ENCODE measurements around the gene ACER1.
"Not testable (repeated sequence)": the region's sequence is repeated elsewhere in the genome, so short reads cannot be mapped to it uniquely, and the experiment has no call there.

Gene ACER1

GRCh38 chr19:6350688-6351087 lies 17.3 kb upstream of the ACER1 start:
- POLR2A ChIA-PET = no interaction called here
- H3K4me3 ChIP-seq (ENCODE audit: low read depth, low read length) = no peak overlapping the region
- no peak for DNase-seq (ENCODE audit: low read depth, low spot score)
- TF ChIP-seq, protein P1, sequence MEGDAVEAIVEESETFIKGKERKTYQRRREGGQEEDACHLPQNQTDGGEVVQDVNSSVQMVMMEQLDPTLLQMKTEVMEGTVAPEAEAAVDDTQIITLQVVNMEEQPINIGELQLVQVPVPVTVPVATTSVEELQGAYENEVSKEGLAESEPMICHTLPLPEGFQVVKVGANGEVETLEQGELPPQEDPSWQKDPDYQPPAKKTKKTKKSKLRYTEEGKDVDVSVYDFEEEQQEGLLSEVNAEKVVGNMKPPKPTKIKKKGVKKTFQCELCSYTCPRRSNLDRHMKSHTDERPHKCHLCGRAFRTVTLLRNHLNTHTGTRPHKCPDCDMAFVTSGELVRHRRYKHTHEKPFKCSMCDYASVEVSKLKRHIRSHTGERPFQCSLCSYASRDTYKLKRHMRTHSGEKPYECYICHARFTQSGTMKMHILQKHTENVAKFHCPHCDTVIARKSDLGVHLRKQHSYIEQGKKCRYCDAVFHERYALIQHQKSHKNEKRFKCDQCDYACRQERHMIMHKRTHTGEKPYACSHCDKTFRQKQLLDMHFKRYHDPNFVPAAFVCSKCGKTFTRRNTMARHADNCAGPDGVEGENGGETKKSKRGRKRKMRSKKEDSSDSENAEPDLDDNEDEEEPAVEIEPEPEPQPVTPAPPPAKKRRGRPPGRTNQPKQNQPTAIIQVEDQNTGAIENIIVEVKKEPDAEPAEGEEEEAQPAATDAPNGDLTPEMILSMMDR (IDR thresholded peaks at IDR 0.05; ENCODE audit: insufficient read depth, low read length, missing control alignments) = no peak
- CTCF ChIA-PET = interaction anchor here (1.1 kb wide), 1 partner anchor 132 kb away, joined by 3 read pairs; no protein-coding TSS in a partner anchor

GRCh38 chr19:6349271-6349670 lies 15.9 kb upstream of the ACER1 start:
- H3K4me3 ChIP-seq (ENCODE audit: low read depth, low read length); DNase-seq (ENCODE audit: low read depth, low spot score); CTCF ChIA-PET: not testable (repeated sequence)
- POLR2A ChIA-PET = interaction anchor here (0.7 kb wide), 1 partner anchor 223 kb away, joined by 3 read pairs; no protein-coding TSS in a partner anchor

DNA sequence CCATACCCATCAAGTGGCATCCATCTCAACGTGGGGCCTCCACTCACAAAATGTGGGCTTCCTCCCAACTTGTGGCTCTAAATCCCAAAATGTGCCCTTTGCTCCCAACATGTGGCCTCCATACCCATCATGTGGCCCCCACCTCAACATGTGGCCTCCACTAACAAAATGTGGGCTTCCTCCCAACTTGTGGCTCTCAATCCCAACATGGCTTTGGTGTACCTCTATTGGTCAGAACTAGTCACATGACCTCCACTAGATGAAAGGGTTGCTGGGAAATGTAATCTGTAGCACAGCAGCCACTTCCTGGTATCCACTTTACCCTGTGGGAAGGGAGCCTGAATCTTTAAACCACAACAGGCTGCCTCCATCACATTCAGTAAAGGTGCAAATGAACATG lies 10.1 kb upstream of the ACER1 start:
- ChIA-PET POLR2A (no interaction called here), CTCF (no interaction called here)
- TF ChIP-seq, protein P1 (IDR thresholded peaks at IDR 0.05; ENCODE audit: insufficient read depth, low read length, missing control alignments) = no peak
- DNase-seq (ENCODE audit: low read depth, low spot score) = no peak
- no peak overlapping the region for H3K4me3 ChIP-seq (ENCODE audit: low read depth, low read length)

DNA sequence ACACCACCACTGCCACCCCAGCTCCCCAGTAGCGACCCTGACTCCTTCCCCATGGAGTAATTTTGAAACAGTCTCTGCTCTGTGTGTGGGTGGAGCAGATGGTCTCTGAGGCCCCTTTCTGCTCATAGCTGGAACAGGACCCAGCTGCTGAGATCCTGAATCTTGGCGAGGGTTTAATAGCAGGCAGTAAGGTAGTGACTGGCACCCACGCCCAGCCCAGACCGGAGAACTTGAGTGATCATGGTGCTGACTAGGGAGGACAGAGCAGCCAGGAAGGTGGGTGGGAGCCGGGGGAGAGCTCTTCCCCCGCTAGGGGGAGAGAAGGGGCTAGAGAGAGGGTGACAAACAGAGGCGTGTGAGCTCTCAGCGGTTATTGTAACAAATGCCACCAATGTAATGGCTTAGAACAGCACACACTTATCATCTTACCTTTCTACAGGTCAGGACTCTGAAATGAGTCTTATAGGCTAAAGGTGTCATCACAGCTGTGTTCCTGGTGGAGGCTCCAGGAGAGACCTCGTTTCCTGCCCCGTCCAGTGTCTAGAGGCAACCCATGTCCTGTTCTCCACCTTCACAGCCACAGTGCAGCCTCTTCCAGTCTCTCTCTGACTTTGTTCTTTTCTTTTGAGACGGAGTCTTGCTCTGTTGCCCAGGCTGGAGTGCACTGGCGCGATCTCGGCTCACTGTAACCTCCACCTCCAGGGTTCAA lies 7.2 kb upstream of the ACER1 start:
- CTCF ChIA-PET = interaction anchor here (0.9 to 1.1 kb wide), 2 partner anchors 12 to 13 kb away, joined by 3 to 5 read pairs; no protein-coding TSS in a partner anchor
- DNase-seq (ENCODE audit: low read depth, low spot score) = no peak
- POLR2A ChIA-PET = no interaction called here
- H3K4me3 ChIP-seq (ENCODE audit: low read depth, low read length) = no peak overlapping the region
- TF ChIP-seq, protein P1 (IDR thresholded peaks at IDR 0.05; ENCODE audit: insufficient read depth, low read length, missing control alignments) = no peak

- no peak overlapping the region for H3K4me3 ChIP-seq (ENCODE audit: low read depth, low read length)
- no peak for DNase-seq (ENCODE audit: low read depth, low spot score)
- CTCF ChIA-PET = interaction anchor here (0.8 kb wide), 2 partner anchors 28 to 116 kb away, joined by 3 to 5 read pairs; no protein-coding TSS in a partner anchor
- POLR2A ChIA-PET = no interaction called here
- TF ChIP-seq, protein P1 (IDR thresholded peaks at IDR 0.05; ENCODE audit: insufficient read depth, low read length, missing control alignments) = no peak
Measured at GRCh38 chr19:6334490-6335285, 1.3 kb upstream of the ACER1 start.

DNA sequence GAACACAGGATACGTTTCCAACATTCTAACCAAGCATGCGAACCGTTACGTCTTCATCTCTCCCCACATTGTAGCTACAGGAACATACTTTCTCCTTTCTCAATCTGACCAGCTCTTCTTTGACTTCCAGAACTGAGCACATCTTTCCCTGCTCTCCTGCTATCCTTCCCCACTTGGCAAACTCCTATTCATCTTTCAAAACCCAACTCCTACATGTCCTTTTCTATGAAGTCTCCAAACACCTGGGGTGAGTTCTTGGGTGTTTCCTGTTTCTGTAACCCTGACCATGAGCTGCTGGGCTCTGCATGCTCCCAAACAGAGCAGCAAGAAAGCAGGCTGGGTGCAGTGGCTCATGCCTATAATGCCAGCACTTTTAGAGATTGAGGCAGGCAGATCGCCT lies 6.6 kb downstream of the ACER1 start:
- POLR2A ChIA-PET = no interaction called here
- H3K4me3 ChIP-seq (ENCODE audit: low read depth, low read length) = no peak overlapping the region
- CTCF ChIA-PET = no interaction called here
- DNase-seq (ENCODE audit: low read depth, low spot score) = no peak
- TF ChIP-seq, protein P1 (IDR thresholded peaks at IDR 0.05; ENCODE audit: insufficient read depth, low read length, missing control alignments) = no peak

Measured in AG04449 (cell line).